Prostate gland (tissue), 2 donors: Measurements from ENCODE around the gene TFCP2.
"Not testable (repeated sequence)": the region's sequence is repeated elsewhere in the genome, so short reads cannot be mapped to it uniquely, and the experiment has no call there.

Experiments
- POLR2A ChIP-seq: fragments of 450-650 bp; IDR thresholded peaks from one replicate; pipeline ENCODE4 v1.6.1; 2016; ENCODE audit warnings: antibody characterized with exemption, mild to moderate bottlenecking
- POLR2AphosphoS5 ChIP-seq: sonication (generic); formaldehyde crosslinking; IDR thresholded peaks from one replicate; pipeline ENCODE4 v1.6.1; 2017; ENCODE audit warnings: antibody characterized with exemption
- TF ChIP-seq, protein P1 (sequence below), 4 experiments: fragments of 200-600 bp in 2 of 4; fragments of 450-650 bp in 2 of 4; sonication (generic) in 2 of 4; IDR thresholded peaks; 1 replicate in 3 of 4; 2 replicates in 1 of 4; pipeline ENCODE4 v1.5.1; 2016 to 2019; ENCODE audit warnings: antibody characterized with exemption in 4 of 4, mild to moderate bottlenecking in 2 of 4, moderate library complexity in 2 of 4

DNA sequence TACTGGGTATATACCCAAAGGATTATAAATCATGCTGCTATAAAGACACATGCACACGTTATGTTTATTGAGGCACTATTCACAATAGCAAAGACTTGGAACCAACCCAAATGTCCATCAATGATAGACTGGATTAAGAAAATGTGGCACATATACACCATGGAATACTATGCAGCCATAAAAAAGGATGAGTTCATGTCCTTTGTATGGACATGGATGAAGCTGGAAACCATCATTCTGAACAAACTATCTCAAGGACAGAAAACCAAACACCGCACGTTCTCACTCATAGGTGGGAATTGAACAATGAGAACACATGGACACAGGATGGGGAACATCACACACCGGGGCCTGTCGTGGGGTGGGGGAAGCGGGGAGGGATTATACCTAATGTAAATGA lies 94.1 kb downstream of the TFCP2 start:
- TF ChIP-seq, protein P1, sequence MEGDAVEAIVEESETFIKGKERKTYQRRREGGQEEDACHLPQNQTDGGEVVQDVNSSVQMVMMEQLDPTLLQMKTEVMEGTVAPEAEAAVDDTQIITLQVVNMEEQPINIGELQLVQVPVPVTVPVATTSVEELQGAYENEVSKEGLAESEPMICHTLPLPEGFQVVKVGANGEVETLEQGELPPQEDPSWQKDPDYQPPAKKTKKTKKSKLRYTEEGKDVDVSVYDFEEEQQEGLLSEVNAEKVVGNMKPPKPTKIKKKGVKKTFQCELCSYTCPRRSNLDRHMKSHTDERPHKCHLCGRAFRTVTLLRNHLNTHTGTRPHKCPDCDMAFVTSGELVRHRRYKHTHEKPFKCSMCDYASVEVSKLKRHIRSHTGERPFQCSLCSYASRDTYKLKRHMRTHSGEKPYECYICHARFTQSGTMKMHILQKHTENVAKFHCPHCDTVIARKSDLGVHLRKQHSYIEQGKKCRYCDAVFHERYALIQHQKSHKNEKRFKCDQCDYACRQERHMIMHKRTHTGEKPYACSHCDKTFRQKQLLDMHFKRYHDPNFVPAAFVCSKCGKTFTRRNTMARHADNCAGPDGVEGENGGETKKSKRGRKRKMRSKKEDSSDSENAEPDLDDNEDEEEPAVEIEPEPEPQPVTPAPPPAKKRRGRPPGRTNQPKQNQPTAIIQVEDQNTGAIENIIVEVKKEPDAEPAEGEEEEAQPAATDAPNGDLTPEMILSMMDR (IDR thresholded peaks at IDR 0.05), result not testable (repeated sequence)
- TF ChIP-seq POLR2A, POLR2AphosphoS5: not testable (repeated sequence)
